ENCODE results near the gene RAB11FIP4. TPM values are rescaled to one million over a fixed set of nuclear protein-coding genes. Genes with fewer than 3 reads are reported as not detected.

The RAB11FIP4 gene
- total RNA-seq, 2 experiments from 2014 or later = 38.6 to 41.1 TPM

GRCh38 chr17:31389657-31390381, 1.7 kb upstream of the RAB11FIP4 start:
- Mint-ChIP-seq H3K4me3 (peak overlapping the region; percentile 41), H3K9me3 (no peaks in the 10 kb centered on the region), H3K27ac (no peak overlapping the region), H3K4me1 (peaks cover 13% of the 10 kb centered on the region), H3K27me3 (peaks cover 46% of the 10 kb centered on the region), H3K36me3 (ENCODE audit: low read depth) (no peaks in the 10 kb centered on the region)
- ChIA-PET CTCF (interaction anchor here (0.7 to 2.2 kb wide), 13 partner anchors 11 to 511 kb away, joined by 3 to 25 read pairs (median 4); partner anchors contain the start of gene UTP6), POLR2A (interaction anchor here (0.7 kb wide), 1 partner anchor 135 kb away, joined by 4 read pairs; no protein-coding TSS in a partner anchor)
- no peak for DNase-seq

GRCh38 chr17:31390426-31390747, 1.1 kb upstream of the RAB11FIP4 start:
- Mint-ChIP-seq H3K36me3 (ENCODE audit: low read depth) (no peaks in the 10 kb centered on the region), H3K9me3 (no peaks in the 10 kb centered on the region), H3K4me3 (peak overlapping the region; percentile 41), H3K4me1 (peaks cover 13% of the 10 kb centered on the region), H3K27me3 (peaks cover 49% of the 10 kb centered on the region), H3K27ac (no peak overlapping the region)
- no peak for DNase-seq
- POLR2A ChIA-PET = no interaction called here
- CTCF ChIA-PET = interaction anchor here (1.7 to 2.2 kb wide), 5 partner anchors 22 to 137 kb away, joined by 4 to 25 read pairs (median 5); no protein-coding TSS in a partner anchor

- peaks cover 52% of the 10 kb centered on the region for H3K27me3 Mint-ChIP-seq
- peaks cover 13% of the 10 kb centered on the region for H3K4me1 Mint-ChIP-seq
- CTCF ChIA-PET = interaction anchor here (0.5 to 2.2 kb wide), 2 partner anchors 67 to 133 kb away, joined by 3 to 25 read pairs; no protein-coding TSS in a partner anchor
- POLR2A ChIA-PET = no interaction called here
- DNase-seq = no peak
- H3K36me3 Mint-ChIP-seq (ENCODE audit: low read depth) = no peaks in the 10 kb centered on the region
- H3K4me3 Mint-ChIP-seq = peak overlapping the region; percentile 41
- H3K9me3 Mint-ChIP-seq = no peaks in the 10 kb centered on the region
- no peak overlapping the region for H3K27ac Mint-ChIP-seq
Observed at GRCh38 chr17:31390748-31391495, 553 bp upstream of the RAB11FIP4 start.

- Mint-ChIP-seq H3K36me3 (ENCODE audit: low read depth) (no peaks in the 10 kb centered on the region), H3K27ac (no peak overlapping the region), H3K4me1 (peaks cover 13% of the 10 kb centered on the region), H3K27me3 (peaks cover 52% of the 10 kb centered on the region), H3K9me3 (no peaks in the 10 kb centered on the region), H3K4me3 (peak overlapping the region; percentile 49)
- ChIA-PET POLR2A (no interaction called here), CTCF (interaction anchor here (0.6 kb wide), 1 partner anchor 1241 kb away, joined by 7 read pairs; no protein-coding TSS in a partner anchor)
- no peak for DNase-seq
Observed at GRCh38 chr17:31392002-31392855, 754 bp downstream of the RAB11FIP4 start.

- CTCF ChIA-PET = no interaction called here
- Mint-ChIP-seq H3K9me3 (no peaks in the 10 kb centered on the region), H3K36me3 (ENCODE audit: low read depth) (no peaks in the 10 kb centered on the region), H3K4me1 (peaks cover 13% of the 10 kb centered on the region), H3K27me3 (peaks cover 51% of the 10 kb centered on the region), H3K27ac (no peak overlapping the region), H3K4me3 (peak overlapping the region; percentile 22)
- POLR2A ChIA-PET = no interaction called here
- no peak for DNase-seq
Observed at GRCh38 chr17:31392856-31393748, 1.6 kb downstream of the RAB11FIP4 start.

- DNase-seq = no peak
- Mint-ChIP-seq H3K36me3 (ENCODE audit: low read depth) (no peaks in the 10 kb centered on the region), H3K27ac (no peak overlapping the region), H3K27me3 (peaks cover 50% of the 10 kb centered on the region), H3K4me3 (no peak overlapping the region), H3K9me3 (no peaks in the 10 kb centered on the region), H3K4me1 (peaks cover 13% of the 10 kb centered on the region)
- ChIA-PET POLR2A (no interaction called here), CTCF (no interaction called here)
Observed at GRCh38 chr17:31393749-31394146, 2.3 kb downstream of the RAB11FIP4 start.

DNA sequence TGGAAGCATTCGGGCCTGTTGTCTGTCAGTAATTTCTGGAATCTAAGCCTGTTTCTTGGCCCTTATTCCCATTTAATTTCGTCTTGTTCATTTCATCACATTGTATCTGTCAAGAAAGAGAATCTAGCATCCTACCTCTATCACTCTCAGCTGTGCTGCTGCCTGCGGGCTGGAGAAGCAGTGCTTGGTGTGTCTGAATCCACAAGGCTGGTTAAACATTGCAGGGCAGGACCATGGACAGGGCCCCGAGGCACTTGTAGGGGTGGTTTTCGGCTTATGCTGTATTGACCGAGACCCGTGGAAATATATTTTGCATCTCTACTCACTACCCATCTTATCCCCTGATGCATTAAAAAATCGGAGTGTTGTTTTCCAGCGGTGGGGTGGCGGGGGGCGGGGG, 3.1 kb downstream of the RAB11FIP4 start:
- peak; percentile 60 for DNase-seq
- Mint-ChIP-seq H3K36me3 (ENCODE audit: low read depth) (no peaks in the 10 kb centered on the region), H3K27ac (no peak overlapping the region), H3K9me3 (no peaks in the 10 kb centered on the region), H3K27me3 (peaks cover 46% of the 10 kb centered on the region), H3K4me1 (peaks cover 13% of the 10 kb centered on the region), H3K4me3 (no peak overlapping the region)
- ChIA-PET POLR2A (no interaction called here), CTCF (no interaction called here)

- Mint-ChIP-seq H3K27ac (no peak overlapping the region), H3K36me3 (ENCODE audit: low read depth) (no peaks in the 10 kb centered on the region), H3K4me1 (peaks cover 3% of the 10 kb centered on the region), H3K9me3 (no peaks in the 10 kb centered on the region), H3K27me3 (peaks cover 27% of the 10 kb centered on the region), H3K4me3 (no peak overlapping the region)
- CTCF ChIA-PET = no interaction called here
- DNase-seq = no peak
- POLR2A ChIA-PET = no interaction called here
Observed at GRCh38 chr17:31397256-31397939, 5.9 kb downstream of the RAB11FIP4 start.

DNA sequence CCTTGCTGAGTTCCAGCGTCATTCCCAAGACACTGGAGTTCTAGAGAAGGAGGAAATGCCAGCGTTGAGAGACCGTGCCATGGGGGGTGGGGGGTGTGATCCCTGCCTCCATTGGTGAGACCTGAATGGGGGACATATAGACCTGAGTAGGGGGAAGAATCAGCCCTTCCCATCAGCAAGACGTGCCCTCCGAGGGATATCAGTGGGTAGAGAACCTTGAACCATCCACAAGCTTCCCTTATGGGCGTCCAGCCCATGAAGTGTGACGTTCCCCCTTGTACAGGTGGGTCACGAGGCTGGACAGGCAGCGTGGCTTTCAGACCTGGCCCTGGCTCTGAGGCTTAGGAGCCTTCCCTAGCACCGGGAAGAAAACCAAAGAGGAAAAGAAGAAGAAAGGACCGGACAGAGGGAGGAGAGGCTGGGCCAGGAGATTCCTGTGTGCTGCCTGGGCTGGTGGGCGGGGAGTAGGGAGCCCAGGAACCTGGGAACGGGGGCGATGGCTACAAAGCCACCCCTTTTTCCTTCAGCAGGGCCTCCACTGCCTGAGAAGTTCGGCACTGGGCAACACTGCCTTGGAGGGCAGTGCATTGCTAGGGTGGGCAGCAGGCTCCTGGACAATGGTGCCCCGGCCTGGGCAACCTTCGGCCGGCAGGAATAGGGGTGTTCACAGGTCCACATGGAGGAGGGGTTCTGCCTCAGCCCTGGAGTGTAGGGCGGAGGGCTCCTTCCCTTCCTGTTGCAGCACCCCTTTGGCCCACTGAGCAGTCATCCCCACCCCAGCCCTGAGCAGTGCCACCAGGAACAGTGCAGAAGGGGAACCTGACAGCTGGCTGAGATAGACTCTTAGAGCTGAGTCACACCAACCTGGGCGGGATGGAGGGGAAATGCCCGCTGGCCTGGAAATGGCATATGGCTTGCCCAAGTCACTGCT, 7.2 kb downstream of the RAB11FIP4 start:
- Mint-ChIP-seq H3K9me3 (no peaks in the 10 kb centered on the region), H3K4me1 (no peaks in the 10 kb centered on the region), H3K27me3 (peaks cover 15% of the 10 kb centered on the region), H3K4me3 (no peak overlapping the region), H3K27ac (no peak overlapping the region), H3K36me3 (ENCODE audit: low read depth) (no peaks in the 10 kb centered on the region)
- CTCF ChIA-PET = no interaction called here
- no peak for DNase-seq
- POLR2A ChIA-PET = no interaction called here

GRCh38 chr17:31400481-31400950, 9.0 kb downstream of the RAB11FIP4 start:
- Mint-ChIP-seq H3K36me3 (ENCODE audit: low read depth) (no peaks in the 10 kb centered on the region), H3K27ac (no peak overlapping the region), H3K9me3 (no peaks in the 10 kb centered on the region), H3K4me1 (peaks cover 7% of the 10 kb centered on the region), H3K27me3 (peaks cover 3% of the 10 kb centered on the region), H3K4me3 (no peak overlapping the region)
- ChIA-PET CTCF (interaction anchor here (1.1 kb wide), 1 partner anchor 11 kb away, joined by 4 read pairs; no protein-coding TSS in a partner anchor), POLR2A (no interaction called here)
- DNase-seq = no peak
